ENCODE data around the gene FFAR1. TPM values are rescaled to one million over a fixed set of nuclear protein-coding genes. Genes with fewer than 3 reads are reported as not detected.
"Not testable (repeated sequence)": the region's sequence is repeated elsewhere in the genome, so short reads cannot be mapped to it uniquely, and the experiment has no call there.

FFAR1 gene
- total RNA-seq, 3 donors from 2014 or later = not detected

GRCh38 chr19:35354898-35355297 is 7.2 kb downstream of the FFAR1 start:
- H3K27me3 Mint-ChIP-seq (ENCODE audit: low read depth) = no peaks in the 10 kb centered on the region
- DNase-seq = no peak
- ATAC-seq = no peak

GRCh38 chr19:35355791-35356460 is 8.2 kb downstream of the FFAR1 start:
- H3K9me3 Mint-ChIP-seq = no peaks in the 10 kb centered on the region
- peaks cover 14% of the 10 kb centered on the region for H3K4me1 Mint-ChIP-seq (ENCODE audit: low read depth)
- no peak overlapping the region for H3K4me3 Mint-ChIP-seq
- H3K27me3 Mint-ChIP-seq (ENCODE audit: low read depth) = no peaks in the 10 kb centered on the region
- DNase-seq (no peak), ATAC-seq (no peak)
- H3K36me3 Mint-ChIP-seq (ENCODE audit: insufficient read depth) = no peaks in the 10 kb centered on the region

More at GRCh38 chr19:35354898-35355297, 7.2 kb downstream of the FFAR1 start:
- no peaks in the 10 kb centered on the region for H3K9me3 Mint-ChIP-seq
- no peaks in the 10 kb centered on the region for H3K36me3 Mint-ChIP-seq (ENCODE audit: insufficient read depth)
- no peak overlapping the region for H3K4me3 Mint-ChIP-seq
- H3K4me1 Mint-ChIP-seq (ENCODE audit: low read depth) = peaks cover 14% of the 10 kb centered on the region

GRCh38 chr19:35357867-35358573 is 10.3 kb downstream of the FFAR1 start, which contains the start of gene FFAR3:
Gene FFAR3, plus strand, starts transcription at chr19:35358460. Its CDS starts 431 bp downstream, at chr19:35358891.
- DNase-seq = no peak
- peak; percentile 17 to 38 for ATAC-seq
- H3K36me3 Mint-ChIP-seq (ENCODE audit: insufficient read depth) = no peaks in the 10 kb centered on the region
- H3K9me3 Mint-ChIP-seq = no peaks in the 10 kb centered on the region
- peaks cover 11% of the 10 kb centered on the region for H3K27me3 Mint-ChIP-seq (ENCODE audit: low read depth)
- peaks cover 9% of the 10 kb centered on the region for H3K4me1 Mint-ChIP-seq (ENCODE audit: low read depth)
- peak within 1 kb of the TSS; percentile 27 for H3K4me3 Mint-ChIP-seq

- DNase-seq; H3K4me3 Mint-ChIP-seq; H3K9me3 Mint-ChIP-seq; ATAC-seq; H3K4me1 Mint-ChIP-seq (ENCODE audit: low read depth); H3K36me3 Mint-ChIP-seq (ENCODE audit: insufficient read depth): not testable (repeated sequence)
- H3K27me3 Mint-ChIP-seq (ENCODE audit: low read depth) = peaks cover 11% of the 10 kb centered on the region
Measured at GRCh38 chr19:35358834-35359233, 11.1 kb downstream of the FFAR1 start.

GRCh38 chr19:35359395-35359794 is 11.7 kb downstream of the FFAR1 start:
- ATAC-seq; H3K4me3 Mint-ChIP-seq; DNase-seq; H3K9me3 Mint-ChIP-seq; H3K36me3 Mint-ChIP-seq (ENCODE audit: insufficient read depth); H3K4me1 Mint-ChIP-seq (ENCODE audit: low read depth): not testable (repeated sequence)
- H3K27me3 Mint-ChIP-seq (ENCODE audit: low read depth) = peaks cover 11% of the 10 kb centered on the region

GRCh38 chr19:35360081-35360480 is 12.4 kb downstream of the FFAR1 start:
- peaks cover 11% of the 10 kb centered on the region for H3K27me3 Mint-ChIP-seq (ENCODE audit: low read depth)
- not testable (repeated sequence) for ATAC-seq; H3K4me3 Mint-ChIP-seq; DNase-seq; H3K9me3 Mint-ChIP-seq; H3K4me1 Mint-ChIP-seq (ENCODE audit: low read depth); H3K36me3 Mint-ChIP-seq (ENCODE audit: insufficient read depth)

- Mint-ChIP-seq H3K36me3 (ENCODE audit: insufficient read depth) (no peaks in the 10 kb centered on the region), H3K4me3 (no peak overlapping the region), H3K27me3 (ENCODE audit: low read depth) (peaks cover 11% of the 10 kb centered on the region), H3K4me1 (ENCODE audit: low read depth) (peaks cover 9% of the 10 kb centered on the region), H3K9me3 (no peaks in the 10 kb centered on the region)
- DNase-seq (no peak), ATAC-seq (no peak)
Measured at GRCh38 chr19:35360880-35361420, 13.2 kb downstream of the FFAR1 start.

- Mint-ChIP-seq H3K4me1 (ENCODE audit: low read depth) (peaks cover 9% of the 10 kb centered on the region), H3K9me3 (no peaks in the 10 kb centered on the region), H3K4me3 (no peak overlapping the region), H3K36me3 (ENCODE audit: insufficient read depth) (no peaks in the 10 kb centered on the region), H3K27me3 (ENCODE audit: low read depth) (peaks cover 12% of the 10 kb centered on the region)
- no peak for DNase-seq
- no peak for ATAC-seq
Measured at GRCh38 chr19:35362261-35363000, 14.7 kb downstream of the FFAR1 start.

GRCh38 chr19:35363001-35363590 is 15.4 kb downstream of the FFAR1 start:
- Mint-ChIP-seq H3K4me1 (ENCODE audit: low read depth) (peaks cover 4% of the 10 kb centered on the region), H3K9me3 (no peaks in the 10 kb centered on the region), H3K4me3 (no peak overlapping the region), H3K36me3 (ENCODE audit: insufficient read depth) (no peaks in the 10 kb centered on the region), H3K27me3 (ENCODE audit: low read depth) (peaks cover 12% of the 10 kb centered on the region)
- no peak for DNase-seq
- ATAC-seq = peak in 1 of 2 donors; percentile 13

- ATAC-seq (no peak), DNase-seq (no peak)
- H3K4me1 Mint-ChIP-seq (ENCODE audit: low read depth) = no peaks in the 10 kb centered on the region
- H3K4me3 Mint-ChIP-seq = no peak overlapping the region
- peaks cover 12% of the 10 kb centered on the region for H3K27me3 Mint-ChIP-seq (ENCODE audit: low read depth)
- H3K9me3 Mint-ChIP-seq = no peaks in the 10 kb centered on the region
- no peaks in the 10 kb centered on the region for H3K36me3 Mint-ChIP-seq (ENCODE audit: insufficient read depth)
Measured at GRCh38 chr19:35363711-35364425, 16.2 kb downstream of the FFAR1 start.

GRCh38 chr19:35365303-35365702 is 17.6 kb downstream of the FFAR1 start:
- H3K4me1 Mint-ChIP-seq (ENCODE audit: low read depth) = no peaks in the 10 kb centered on the region
- no peaks in the 10 kb centered on the region for H3K36me3 Mint-ChIP-seq (ENCODE audit: insufficient read depth)
- no peak for ATAC-seq
- H3K9me3 Mint-ChIP-seq = no peaks in the 10 kb centered on the region
- no peak overlapping the region for H3K4me3 Mint-ChIP-seq
- no peak for DNase-seq
- peaks cover 12% of the 10 kb centered on the region for H3K27me3 Mint-ChIP-seq (ENCODE audit: low read depth)

GRCh38 chr19:35368378-35368777 is 20.7 kb downstream of the FFAR1 start:
- ATAC-seq (no peak), DNase-seq (no peak)
- Mint-ChIP-seq H3K9me3 (no peaks in the 10 kb centered on the region), H3K4me3 (no peak overlapping the region), H3K4me1 (ENCODE audit: low read depth) (no peaks in the 10 kb centered on the region), H3K27me3 (ENCODE audit: low read depth) (peaks cover 4% of the 10 kb centered on the region), H3K36me3 (ENCODE audit: insufficient read depth) (no peaks in the 10 kb centered on the region)

- no peak for DNase-seq
- Mint-ChIP-seq H3K27me3 (ENCODE audit: low read depth) (peaks cover 4% of the 10 kb centered on the region), H3K36me3 (ENCODE audit: insufficient read depth) (no peaks in the 10 kb centered on the region), H3K4me3 (no peak overlapping the region), H3K4me1 (ENCODE audit: low read depth) (no peaks in the 10 kb centered on the region), H3K9me3 (no peaks in the 10 kb centered on the region)
- ATAC-seq = no peak
Measured at GRCh38 chr19:35369522-35369921, 21.8 kb downstream of the FFAR1 start.

Data from activated T-cell treated with anti-CD3 and anti-CD28 coated beads, Interleukin-2, amount 50 U/mL, for 4 hours (primary cell).